Glomerular visceral epithelial cell (primary cell): ENCODE data around the gene VIPR1.

ENCODE experiments used
- DNase-seq: peaks from one replicate; pipeline ENCODE4 v3.0.0-alpha.2; 2016; ENCODE audit errors: extremely low spot score

Gene VIPR1

GRCh38 chr3:42510325-42510724 is 7.9 kb downstream of the VIPR1 start:
- no peak for DNase-seq

- no peak for DNase-seq
Measured at GRCh38 chr3:42511201-42511600, 8.8 kb downstream of the VIPR1 start.

- no peak for DNase-seq
Measured at GRCh38 chr3:42511736-42512135, 9.3 kb downstream of the VIPR1 start.

- no peak for DNase-seq
Measured at GRCh38 chr3:42513121-42513520, 10.7 kb downstream of the VIPR1 start.

- DNase-seq, result no peak
Measured at GRCh38 chr3:42513521-42513920, 11.1 kb downstream of the VIPR1 start.

DNA sequence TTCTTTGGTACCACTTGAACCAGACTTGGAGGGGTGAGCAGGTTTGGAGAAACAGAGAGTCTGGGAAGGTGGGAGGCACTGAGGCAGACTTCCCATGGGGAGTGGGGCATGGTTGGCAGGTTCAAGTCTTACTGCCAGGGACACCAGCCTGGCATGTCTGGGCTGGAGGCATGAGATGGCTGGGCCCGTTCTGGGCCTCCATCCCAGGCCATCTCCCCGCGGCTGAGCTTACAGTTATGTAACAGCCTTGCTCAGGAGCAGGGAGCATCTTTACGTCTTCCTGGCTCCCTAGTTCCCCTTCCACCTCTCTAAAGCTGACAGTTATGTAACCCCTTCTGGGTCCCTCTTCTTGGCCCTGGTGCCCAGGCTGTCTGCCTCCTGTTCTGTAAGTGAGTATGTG is 12.4 kb downstream of the VIPR1 start:
- DNase-seq, result no peak

DNA sequence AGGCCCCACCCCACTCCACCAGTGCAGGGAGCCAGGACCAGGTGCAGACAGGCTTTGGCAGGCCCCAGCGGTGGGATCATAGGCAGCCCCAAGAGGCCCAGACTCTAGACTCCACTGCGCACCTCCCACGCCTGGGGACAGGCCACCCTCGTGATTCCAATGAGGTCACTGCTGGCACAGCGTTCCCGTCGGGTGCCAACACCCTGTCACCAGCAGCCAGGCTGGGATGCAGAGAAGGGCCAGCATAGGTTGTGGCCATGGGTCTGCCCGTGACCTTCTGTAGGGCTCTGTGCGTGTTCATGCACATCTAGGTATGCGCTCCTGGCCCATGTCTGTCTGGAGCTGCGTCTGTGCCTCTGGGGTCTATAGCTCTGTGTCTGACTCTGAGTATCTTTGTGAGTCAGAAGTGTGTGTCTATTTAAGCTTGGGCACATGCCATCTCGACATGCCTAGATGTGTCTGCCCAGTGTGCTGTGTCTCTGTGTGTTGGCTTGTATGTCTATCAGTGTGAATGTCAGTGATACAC is 13.0 kb downstream of the VIPR1 start:
- no peak for DNase-seq

GRCh38 chr3:42515976-42516375 is 13.5 kb downstream of the VIPR1 start:
- no peak for DNase-seq

GRCh38 chr3:42516443-42516842 is 14.0 kb downstream of the VIPR1 start:
- no peak for DNase-seq

- no peak for DNase-seq
Measured at GRCh38 chr3:42517117-42517516, 14.7 kb downstream of the VIPR1 start.

DNA sequence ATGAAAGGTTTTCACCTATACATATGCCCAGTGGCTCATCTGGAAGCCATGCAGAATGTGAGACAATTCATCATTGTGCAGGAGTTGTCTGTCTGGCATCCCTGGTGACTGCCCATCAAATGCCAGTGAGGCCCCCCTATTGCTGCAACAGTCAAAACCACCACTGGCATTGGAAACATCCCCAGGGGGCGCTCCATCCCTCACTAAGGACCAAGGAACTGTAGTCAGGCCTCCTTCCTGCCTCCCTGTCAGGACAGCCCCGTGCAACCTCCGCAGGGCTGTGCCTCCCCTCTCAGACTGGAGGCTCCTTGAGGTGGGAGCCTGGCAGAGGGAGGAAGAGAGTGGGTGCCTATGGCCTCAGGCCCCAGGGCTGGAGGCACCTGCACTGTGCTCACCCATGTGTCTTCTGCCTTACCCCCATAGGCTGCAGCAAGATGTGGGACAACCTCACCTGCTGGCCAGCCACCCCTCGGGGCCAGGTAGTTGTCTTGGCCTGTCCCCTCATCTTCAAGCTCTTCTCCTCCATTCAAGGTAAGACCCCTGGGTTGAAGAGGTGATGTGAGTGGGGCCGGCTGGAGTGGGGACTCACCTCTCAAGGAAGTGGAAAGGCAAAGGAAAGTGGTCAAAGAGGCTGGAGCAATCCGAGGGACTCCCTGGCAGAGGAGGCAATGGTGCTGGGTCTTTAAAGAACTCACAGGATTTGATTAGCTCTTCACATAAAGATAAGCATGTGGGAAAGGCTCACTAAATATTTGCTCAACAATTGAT is 16.5 kb downstream of the VIPR1 start:
- DNase-seq, result no peak

DNA sequence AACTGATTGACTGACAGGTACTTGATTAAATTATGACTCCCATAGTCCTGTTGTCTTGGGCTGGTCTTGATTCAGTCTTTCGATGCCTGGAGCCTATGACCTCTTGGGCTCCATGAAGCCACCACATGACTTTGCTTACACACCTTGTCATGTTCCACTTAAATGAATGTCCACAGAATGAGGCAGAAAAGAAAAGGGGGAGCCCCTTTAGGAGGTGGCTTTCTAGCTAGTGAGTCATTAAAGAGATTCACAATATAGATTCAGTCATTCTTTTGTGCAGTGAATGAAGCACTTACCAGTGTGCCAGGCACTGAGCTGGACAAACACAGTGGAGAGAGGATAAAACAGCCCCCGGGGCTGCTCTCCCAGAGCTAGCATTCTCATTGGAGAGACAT is 17.1 kb downstream of the VIPR1 start:
- DNase-seq, result no peak

GRCh38 chr3:42520336-42520735 is 17.9 kb downstream of the VIPR1 start:
- DNase-seq, result no peak

DNA sequence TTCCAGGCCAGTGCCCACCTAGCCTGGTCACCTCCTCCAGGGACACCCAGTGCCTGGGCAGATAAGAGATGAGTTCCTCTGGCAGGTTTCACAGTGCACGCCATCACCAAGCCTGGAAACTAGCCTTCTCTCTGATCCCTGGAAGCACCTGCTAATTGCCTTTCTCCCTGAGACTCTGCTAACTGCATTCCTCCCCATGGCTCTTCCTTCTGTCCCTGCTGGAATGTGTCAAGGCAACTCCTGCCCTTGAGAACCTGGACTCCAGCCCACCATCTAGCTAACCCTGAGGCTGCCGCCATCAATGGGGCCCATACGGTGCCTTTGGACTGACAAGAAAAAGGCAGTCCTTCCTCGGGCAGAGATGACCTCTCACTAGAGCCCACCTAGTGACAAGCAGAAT is 18.5 kb downstream of the VIPR1 start:
- DNase-seq, result no peak

DNA sequence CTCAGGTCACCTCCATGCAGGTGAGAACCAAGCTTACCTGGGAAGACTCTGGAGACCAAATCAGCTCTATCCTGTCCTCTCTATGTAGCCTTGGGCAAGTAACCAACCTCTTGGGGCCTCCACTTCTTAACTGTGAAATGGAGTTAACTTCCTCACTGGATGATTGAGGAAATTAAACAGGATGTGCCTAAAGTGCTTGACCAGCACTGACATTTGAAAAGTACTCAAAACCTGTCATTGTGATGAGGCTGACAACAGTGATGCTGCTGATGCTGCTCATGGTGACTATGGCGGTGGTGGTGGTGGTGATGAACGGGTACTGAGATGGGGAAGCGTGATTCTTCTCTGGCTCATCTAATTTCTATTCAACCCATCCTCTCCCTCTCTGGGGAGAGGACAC is 22.3 kb downstream of the VIPR1 start:
- no peak for DNase-seq

DNA sequence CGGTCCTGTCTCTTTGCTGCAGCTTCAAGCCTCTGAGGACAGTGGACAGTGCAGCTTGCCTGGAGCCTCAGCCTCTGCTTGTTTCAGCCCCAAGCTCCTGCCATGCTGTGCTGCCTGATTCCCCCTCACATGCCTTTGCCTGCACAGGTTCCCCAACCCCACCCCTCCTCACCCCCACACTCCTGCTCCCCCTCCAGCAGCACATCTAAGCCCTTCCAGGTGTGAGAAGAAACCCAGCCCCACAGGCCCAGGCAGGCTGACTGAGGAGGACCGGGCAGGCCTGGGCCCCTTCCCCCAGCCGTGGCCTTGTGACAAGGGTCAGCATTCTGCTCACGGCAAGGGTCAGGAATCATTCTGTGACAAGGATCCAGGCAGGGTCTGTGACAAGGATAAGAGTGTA is 22.8 kb downstream of the VIPR1 start:
- no peak for DNase-seq

GRCh38 chr3:42525736-42526345 is 23.4 kb downstream of the VIPR1 start:
- no peak for DNase-seq

DNA sequence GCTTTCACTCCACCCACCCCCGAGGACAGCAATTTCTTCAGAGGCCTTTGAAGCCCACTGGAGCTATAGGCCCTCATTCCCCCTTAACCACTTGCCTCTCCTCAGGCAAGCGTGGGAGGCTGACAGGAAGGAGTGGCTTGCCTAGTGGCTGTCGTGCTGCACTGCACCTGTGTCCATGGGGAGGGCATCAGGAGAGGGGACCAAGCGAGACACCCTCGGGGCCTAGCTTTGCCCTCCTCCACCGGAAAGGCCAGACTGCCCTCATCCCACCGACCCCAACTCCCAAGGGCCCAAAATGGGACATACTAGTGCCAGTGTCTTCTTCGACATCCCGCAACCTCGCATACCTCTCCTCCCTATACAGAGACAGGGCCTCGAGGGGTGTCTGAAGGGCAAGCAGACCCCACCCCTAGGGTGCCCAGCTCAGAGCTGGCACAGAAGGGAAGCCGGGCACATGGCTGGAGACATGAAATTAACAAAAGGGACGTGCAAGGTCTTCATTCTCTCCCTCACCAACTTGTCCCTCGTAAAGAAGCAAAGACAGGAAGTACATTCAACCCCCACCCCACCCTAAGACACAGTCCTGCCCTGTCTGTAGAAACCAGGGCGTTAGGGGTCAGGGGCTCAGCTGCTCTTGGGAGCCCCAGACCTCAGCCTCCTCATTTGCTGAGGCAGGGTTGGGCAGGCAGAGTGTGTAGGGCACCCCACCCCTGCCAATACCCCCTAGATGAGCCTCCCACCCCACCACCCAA is 24.3 kb downstream of the VIPR1 start:
- no peak for DNase-seq

- DNase-seq, result no peak
Measured at GRCh38 chr3:42527368-42527917, 25.0 kb downstream of the VIPR1 start.

GRCh38 chr3:42529468-42529867 is 27.0 kb downstream of the VIPR1 start:
- DNase-seq, result no peak

DNA sequence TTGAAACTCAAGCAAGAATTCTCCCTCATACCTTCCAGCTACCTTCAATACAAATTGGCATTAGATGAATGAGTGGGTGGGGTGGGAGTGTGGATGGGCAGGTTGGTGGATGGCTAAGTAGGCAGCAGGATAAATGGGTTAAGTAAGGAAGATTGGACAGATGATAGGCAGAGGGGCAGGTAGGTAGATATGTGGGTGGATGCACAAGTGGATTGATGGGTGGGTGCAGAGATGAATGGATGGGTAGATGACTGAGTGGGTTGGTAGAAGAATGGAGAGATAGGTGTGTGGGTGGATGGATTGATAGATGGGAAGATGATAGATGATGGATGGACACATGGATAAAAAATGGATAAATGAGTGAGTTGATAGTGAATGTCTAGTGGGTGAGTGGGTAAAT is 27.6 kb downstream of the VIPR1 start:
- DNase-seq, result no peak

DNA sequence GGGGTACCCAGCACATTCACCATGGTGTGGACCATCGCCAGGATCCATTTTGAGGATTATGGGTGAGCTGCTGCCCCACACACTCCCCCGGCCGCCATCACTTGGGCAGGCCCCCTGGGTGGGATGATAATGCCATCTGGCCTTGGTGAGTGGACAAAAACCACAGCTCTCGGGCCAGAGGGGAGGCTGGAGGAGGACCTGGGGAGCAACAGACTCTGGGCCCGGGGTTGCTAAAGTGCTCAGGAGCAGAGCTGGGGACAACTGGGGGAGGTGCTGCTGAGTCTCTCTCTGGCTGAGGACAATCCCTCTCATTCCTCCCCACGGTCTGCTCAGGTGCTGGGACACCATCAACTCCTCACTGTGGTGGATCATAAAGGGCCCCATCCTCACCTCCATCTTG is 29.0 kb downstream of the VIPR1 start:
- DNase-seq, result no peak
